Measurements from ENCODE around the gene FAXC. TPM values are rescaled to one million over a fixed set of nuclear protein-coding genes. Genes with fewer than 3 reads are reported as not detected.

FAXC gene
- total and polyA plus RNA-seq, 2 donors (not counting 3 experiments of a cell fraction or from before 2014, with no cell fraction given), result 3.4 to 3.6 TPM

DNA sequence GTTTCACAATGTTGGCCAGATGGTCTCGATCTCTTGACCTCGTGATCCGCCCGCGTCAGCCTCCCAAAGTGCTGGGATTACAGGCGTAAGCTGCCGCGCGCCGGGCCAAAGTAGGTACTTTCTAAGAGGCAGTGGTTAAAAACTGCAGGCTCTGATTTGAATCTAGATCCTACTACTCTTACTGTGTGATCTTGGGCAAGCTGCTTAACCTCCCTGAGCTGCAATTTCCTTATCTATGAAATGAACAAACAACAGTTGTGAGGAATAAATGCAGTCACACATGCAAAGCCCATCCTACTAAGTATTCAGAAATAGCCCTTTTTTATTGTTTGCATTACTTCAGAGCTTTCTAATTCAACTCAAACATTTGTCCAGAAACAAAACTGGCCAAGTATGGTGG lies 2.9 kb downstream of the FAXC start:
- CTCF ChIA-PET, result interaction anchor here (4.3 to 6.5 kb wide), 2 partner anchors 12 to 16 kb away, joined by 29 to 40 read pairs; no protein-coding TSS in a partner anchor
- H3K9ac ChIP-seq (replicated peaks; ENCODE audit: extremely low read depth, insufficient read depth, low read length), result no peak overlapping the region
- no TSS peak for BruUV-seq (replicated peaks)
- peaks cover 21% of the 10 kb centered on the region for H3K4me1 ChIP-seq (ENCODE audit: control insufficient read depth, extremely low read depth, insufficient read depth, low read length)
- POLR2A ChIA-PET, result interaction anchor here (0.7 kb wide), 1 partner anchor 270 kb away, joined by 5 read pairs; no protein-coding TSS in a partner anchor
- no peak overlapping the region for H3K4me3 ChIP-seq (replicated peaks in 1 of 3; ENCODE audit: insufficient read depth in 1 of 3, low read depth in 1 of 3, low read length in 3 of 3)
- dilution Hi-C loops (cut with MboI; ENCODE audit: extremely low pct_ligation_motif_present, low sequenced_read_pairs), result no loop called here
- no peaks in the 10 kb centered on the region for H3K9me1 ChIP-seq (replicated peaks; ENCODE audit: control insufficient read depth, extremely low read depth, insufficient read depth, low read length)
- no peak overlapping the region for H3K27ac ChIP-seq (ENCODE audit: insufficient read depth, low read depth, low read length)
- intact Hi-C loops (cut with micrococcal nuclease), result loop anchor here (10.0 kb wide), 1 partner anchor 168 kb away; the partner anchor contains the start of gene USP45
- no peaks in the 10 kb centered on the region for H4K20me1 ChIP-seq (replicated peaks; ENCODE audit: control insufficient read depth, extremely low read depth, insufficient read depth, low read length)
- no peaks in the 10 kb centered on the region for H3K36me3 ChIP-seq (ENCODE audit: control insufficient read depth in 2 of 2, extremely low read depth in 1 of 2, insufficient read depth in 2 of 2, low read length in 2 of 2)
- no peaks in the 10 kb centered on the region for H3K9me3 ChIP-seq (replicated peaks; ENCODE audit: control insufficient read depth, insufficient read depth, low read length)
- H3K4me2 ChIP-seq (ENCODE audit: insufficient read depth, low read length), result no peak overlapping the region
- no peak for DNase-seq (ENCODE audit: low read depth, low spot score)
- H3K79me2 ChIP-seq (ENCODE audit: control insufficient read depth, insufficient read depth, low read length), result no peaks in the 10 kb centered on the region
- no peak overlapping the region for H2AFZ ChIP-seq (ENCODE audit: low read depth, low read length)
- FAIRE-seq, result no peak
- peaks cover 8 to 11% of the 10 kb centered on the region in 2 experiments for H3K27me3 ChIP-seq (ENCODE audit: control insufficient read depth in 2 of 2, insufficient read depth in 2 of 2, low read length in 2 of 2)
- TF ChIP-seq JUN (IDR thresholded peaks at IDR 0.05; ENCODE audit: borderline replicate concordance, insufficient read depth, insufficient read length, low read depth) (no peak), POLR2AphosphoS5 (IDR thresholded peaks at IDR 0.05; ENCODE audit: insufficient read depth, low read depth, low read length) (no peak), GATA2 (IDR thresholded peaks at IDR 0.05; ENCODE audit: insufficient read depth, insufficient read length, low read depth, low read length) (no peak), EZH2 (IDR thresholded peaks at IDR 0.05; ENCODE audit: borderline replicate concordance, low read depth, low read length, severe bottlenecking) (no peak), MYC (IDR thresholded peaks at IDR 0.05; ENCODE audit: low read depth, low read length) (no peak), POLR2A (IDR thresholded peaks at IDR 0.05; ENCODE audit: low read depth, low read length) (no peak), FOS (IDR thresholded peaks at IDR 0.05; ENCODE audit: borderline replicate concordance, insufficient read depth, low read length) (no peak)
- TF ChIP-seq, protein P1, sequence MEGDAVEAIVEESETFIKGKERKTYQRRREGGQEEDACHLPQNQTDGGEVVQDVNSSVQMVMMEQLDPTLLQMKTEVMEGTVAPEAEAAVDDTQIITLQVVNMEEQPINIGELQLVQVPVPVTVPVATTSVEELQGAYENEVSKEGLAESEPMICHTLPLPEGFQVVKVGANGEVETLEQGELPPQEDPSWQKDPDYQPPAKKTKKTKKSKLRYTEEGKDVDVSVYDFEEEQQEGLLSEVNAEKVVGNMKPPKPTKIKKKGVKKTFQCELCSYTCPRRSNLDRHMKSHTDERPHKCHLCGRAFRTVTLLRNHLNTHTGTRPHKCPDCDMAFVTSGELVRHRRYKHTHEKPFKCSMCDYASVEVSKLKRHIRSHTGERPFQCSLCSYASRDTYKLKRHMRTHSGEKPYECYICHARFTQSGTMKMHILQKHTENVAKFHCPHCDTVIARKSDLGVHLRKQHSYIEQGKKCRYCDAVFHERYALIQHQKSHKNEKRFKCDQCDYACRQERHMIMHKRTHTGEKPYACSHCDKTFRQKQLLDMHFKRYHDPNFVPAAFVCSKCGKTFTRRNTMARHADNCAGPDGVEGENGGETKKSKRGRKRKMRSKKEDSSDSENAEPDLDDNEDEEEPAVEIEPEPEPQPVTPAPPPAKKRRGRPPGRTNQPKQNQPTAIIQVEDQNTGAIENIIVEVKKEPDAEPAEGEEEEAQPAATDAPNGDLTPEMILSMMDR (IDR thresholded peaks at IDR 0.05; ENCODE audit: extremely low read depth in 1 of 2, insufficient read depth in 1 of 2, low read depth in 1 of 2, low read length in 2 of 2), result no peak
- TF ChIP-seq, protein P2, sequence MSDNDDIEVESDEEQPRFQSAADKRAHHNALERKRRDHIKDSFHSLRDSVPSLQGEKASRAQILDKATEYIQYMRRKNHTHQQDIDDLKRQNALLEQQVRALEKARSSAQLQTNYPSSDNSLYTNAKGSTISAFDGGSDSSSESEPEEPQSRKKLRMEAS (IDR thresholded peaks at IDR 0.05; ENCODE audit: insufficient read depth, insufficient read length), result no peak

All from endothelial cell of umbilical vein (primary cell).